Epithelial cell of esophagus (primary cell): ENCODE data around the gene NKAIN2.

Experiments
- DNase-seq: peaks from one replicate; pipeline ENCODE4 v3.0.0; 2010; ENCODE audit warnings: low read depth
- H3K4me3 ChIP-seq: 2 replicates; pipeline ENCODE4 v1.5.1; 2011; ENCODE audit warnings: mild to moderate bottlenecking, low read length, control low read depth
- CTCF ChIP-seq: IDR thresholded peaks from 2 replicates; pipeline ENCODE4 v1.5.1; 2011; ENCODE audit warnings: low read depth, mild to moderate bottlenecking, low read length, control low read depth, inconsistent platforms; ENCODE audit not compliant: insufficient read depth; ENCODE audit errors: missing control alignments

The NKAIN2 gene

DNA sequence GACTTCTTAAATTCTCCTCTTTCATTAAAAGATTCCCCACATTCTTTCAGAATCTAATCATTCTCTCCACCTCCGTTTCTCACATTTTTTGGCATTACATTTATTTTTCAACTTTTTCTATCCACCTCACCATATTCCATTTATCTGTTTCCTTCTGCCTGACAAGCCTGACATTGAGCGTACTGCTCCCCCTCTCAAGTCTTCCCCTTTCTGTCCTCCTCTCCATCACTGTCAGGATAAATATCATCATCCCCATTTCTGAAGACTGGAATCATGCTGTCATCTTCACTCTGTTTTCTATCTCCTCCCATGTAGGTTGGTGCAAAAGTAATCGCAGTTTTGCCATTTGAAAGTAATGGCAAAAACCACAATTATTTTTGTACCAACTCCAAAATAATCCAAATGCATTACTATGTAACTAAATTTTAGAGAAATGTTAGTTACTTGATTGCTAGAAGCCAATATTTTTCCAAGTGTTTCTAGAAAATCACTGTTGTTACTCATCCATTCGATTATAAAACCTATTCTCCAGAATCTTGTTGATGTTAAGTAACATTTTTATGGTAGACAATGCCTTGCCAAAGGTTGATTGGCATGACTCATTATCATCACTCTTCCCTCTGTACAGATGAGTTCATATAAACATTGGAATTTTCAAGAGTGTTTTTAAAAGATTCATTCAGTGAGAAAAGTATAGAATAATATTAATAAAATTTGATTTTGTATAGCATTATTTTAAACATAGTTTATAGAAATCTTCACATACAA, 866.2 kb downstream of the NKAIN2 start:
- no peak for TF ChIP-seq CTCF
- H3K4me3 ChIP-seq: no peak overlapping the region
- DNase-seq: no peak

DNA sequence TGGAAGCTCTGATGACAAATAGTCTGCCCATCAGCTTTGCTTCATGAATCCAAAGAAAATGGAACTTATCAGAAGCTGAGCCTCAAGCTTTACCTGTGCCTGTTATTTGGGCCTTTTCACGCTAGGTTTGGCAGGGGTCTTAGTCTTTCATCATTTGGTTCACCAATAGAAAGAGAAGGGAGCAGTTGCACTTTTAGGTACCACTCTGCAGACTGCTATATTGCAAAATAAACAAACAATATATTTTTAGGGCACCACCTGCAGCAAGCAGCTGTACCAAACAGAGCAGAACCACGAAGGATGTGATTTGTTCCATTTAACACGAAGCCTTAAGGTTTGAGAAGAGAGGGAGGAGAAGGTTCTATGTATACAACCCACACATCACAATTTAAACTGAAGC, 867.1 kb downstream of the NKAIN2 start:
- H3K4me3 ChIP-seq: no peak overlapping the region
- DNase-seq: no peak
- no peak for TF ChIP-seq CTCF

GRCh38 chr6:124671324-124671723, 867.7 kb downstream of the NKAIN2 start:
- no peak overlapping the region for H3K4me3 ChIP-seq
- TF ChIP-seq CTCF: no peak
- DNase-seq: no peak

DNA sequence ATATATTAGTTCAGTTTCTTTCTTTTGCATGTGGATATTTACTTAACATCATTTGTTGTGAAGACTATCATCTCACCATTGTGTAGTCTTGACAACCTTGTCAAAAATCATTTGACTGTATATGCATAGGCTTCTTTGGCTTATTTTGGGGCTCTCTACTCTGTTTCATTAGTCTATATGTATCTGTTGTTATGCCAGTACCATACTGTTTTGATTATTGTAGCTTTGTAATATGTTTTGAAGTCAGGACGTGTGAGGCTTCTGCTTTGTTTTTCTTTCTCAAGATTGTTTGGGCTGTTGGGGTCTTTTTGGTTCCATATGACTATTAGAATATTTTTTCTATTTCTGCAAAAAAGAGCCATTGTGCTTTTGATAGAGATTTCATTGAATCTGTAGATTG, 870.4 kb downstream of the NKAIN2 start:
- TF ChIP-seq CTCF: no peak
- no peak for DNase-seq
- H3K4me3 ChIP-seq: no peak overlapping the region

GRCh38 chr6:124676033-124676432, 872.4 kb downstream of the NKAIN2 start:
- no peak for TF ChIP-seq CTCF
- H3K4me3 ChIP-seq: no peak overlapping the region
- peak; percentile 63 for DNase-seq

DNA sequence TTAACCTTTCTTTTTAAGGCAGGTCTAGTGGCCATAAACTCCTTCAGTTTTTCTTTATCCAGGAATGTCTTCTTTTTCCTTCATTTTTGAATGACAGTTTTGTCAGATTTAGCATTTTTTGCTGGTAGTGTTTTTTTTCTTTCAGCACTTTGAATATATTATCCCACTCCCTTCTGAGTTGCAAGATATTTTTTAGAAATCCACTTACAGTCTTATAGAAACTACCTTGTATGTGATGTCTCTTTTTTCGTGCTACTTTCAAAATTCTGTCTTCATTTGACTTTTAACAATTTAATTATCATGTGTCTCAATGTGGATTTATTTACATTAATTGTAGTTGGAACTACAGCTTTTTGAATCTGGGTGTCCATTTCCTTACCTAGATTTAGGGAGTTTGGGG, 874.2 kb downstream of the NKAIN2 start:
- no peak for TF ChIP-seq CTCF
- no peak for DNase-seq
- H3K4me3 ChIP-seq: no peak overlapping the region

DNA sequence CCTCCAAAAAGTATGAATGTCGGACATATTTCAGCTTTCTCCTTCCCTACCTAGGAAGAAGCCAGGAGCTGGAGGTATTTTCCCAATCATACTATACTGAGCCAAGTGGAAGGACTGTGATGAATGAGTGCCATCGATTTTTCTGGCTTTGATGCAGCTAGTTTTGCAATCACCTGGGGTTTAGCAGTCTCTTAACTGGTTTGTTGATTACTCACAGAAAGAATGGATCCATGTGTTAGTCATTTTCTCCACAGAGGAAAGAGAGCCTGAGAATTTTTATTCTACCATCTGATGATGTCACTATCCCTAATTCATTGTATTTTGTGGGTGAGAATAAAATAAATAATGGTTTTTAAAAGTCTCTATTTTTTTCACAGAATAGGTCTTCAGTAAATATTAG, 875.7 kb downstream of the NKAIN2 start:
- H3K4me3 ChIP-seq: no peak overlapping the region
- DNase-seq: peak; percentile 77
- TF ChIP-seq CTCF: no peak
